ENCODE data around the gene ATP5ME. TPM values are rescaled to one million over a fixed set of nuclear protein-coding genes. Genes with fewer than 3 reads are reported as not detected.

The ATP5ME gene
- total and polyA plus RNA-seq, 12 donors: 43.4 to 1,353 (median 325) TPM

DNA sequence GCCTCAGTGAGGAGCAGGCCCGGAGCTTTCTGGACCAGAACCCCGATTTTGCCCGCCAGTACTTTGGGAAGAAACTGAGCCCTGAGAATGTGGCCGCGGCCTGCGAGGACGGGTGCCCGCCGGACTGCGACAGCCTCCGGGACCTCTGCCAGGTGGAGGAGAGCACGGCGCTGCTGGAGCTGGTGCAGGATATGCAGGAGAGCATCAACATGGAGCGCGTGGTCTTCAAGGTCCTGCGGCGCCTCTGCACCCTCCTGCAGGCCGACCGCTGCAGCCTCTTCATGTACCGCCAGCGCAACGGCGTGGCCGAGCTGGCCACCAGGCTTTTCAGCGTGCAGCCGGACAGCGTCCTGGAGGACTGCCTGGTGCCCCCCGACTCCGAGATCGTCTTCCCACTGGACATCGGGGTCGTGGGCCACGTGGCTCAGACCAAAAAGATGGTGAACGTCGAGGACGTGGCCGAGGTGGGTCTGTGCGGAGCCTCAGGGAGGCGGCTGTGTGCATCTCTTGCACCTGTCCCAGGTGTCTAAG is 48.4 kb downstream of the ATP5ME start:
- TF ChIP-seq POLR2A (IDR thresholded peaks at IDR 0.05): no peak
- TF ChIP-seq, protein P1, sequence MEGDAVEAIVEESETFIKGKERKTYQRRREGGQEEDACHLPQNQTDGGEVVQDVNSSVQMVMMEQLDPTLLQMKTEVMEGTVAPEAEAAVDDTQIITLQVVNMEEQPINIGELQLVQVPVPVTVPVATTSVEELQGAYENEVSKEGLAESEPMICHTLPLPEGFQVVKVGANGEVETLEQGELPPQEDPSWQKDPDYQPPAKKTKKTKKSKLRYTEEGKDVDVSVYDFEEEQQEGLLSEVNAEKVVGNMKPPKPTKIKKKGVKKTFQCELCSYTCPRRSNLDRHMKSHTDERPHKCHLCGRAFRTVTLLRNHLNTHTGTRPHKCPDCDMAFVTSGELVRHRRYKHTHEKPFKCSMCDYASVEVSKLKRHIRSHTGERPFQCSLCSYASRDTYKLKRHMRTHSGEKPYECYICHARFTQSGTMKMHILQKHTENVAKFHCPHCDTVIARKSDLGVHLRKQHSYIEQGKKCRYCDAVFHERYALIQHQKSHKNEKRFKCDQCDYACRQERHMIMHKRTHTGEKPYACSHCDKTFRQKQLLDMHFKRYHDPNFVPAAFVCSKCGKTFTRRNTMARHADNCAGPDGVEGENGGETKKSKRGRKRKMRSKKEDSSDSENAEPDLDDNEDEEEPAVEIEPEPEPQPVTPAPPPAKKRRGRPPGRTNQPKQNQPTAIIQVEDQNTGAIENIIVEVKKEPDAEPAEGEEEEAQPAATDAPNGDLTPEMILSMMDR (IDR thresholded peaks at IDR 0.05): no peak
- Histone ChIP-seq H3K27ac (no peak overlapping the region), H3K36me3 (replicated peaks in 1 of 2) (no peaks in the 10 kb centered on the region), H3K4me3 (no peak overlapping the region), H3K4me1 (replicated peaks in 1 of 2) (no peaks in the 10 kb centered on the region), H3K27me3 (no peaks in the 10 kb centered on the region), H3K9me3 (replicated peaks in 1 of 3) (no peaks in the 10 kb centered on the region)
- WGBS, 4 donors: 85 to 92% (median 87%) methylated on average over 12 to 39 of the region's 39 CpGs
- intact Hi-C loops (cut with DNase I): no loop called here
- no peak for DNase-seq

DNA sequence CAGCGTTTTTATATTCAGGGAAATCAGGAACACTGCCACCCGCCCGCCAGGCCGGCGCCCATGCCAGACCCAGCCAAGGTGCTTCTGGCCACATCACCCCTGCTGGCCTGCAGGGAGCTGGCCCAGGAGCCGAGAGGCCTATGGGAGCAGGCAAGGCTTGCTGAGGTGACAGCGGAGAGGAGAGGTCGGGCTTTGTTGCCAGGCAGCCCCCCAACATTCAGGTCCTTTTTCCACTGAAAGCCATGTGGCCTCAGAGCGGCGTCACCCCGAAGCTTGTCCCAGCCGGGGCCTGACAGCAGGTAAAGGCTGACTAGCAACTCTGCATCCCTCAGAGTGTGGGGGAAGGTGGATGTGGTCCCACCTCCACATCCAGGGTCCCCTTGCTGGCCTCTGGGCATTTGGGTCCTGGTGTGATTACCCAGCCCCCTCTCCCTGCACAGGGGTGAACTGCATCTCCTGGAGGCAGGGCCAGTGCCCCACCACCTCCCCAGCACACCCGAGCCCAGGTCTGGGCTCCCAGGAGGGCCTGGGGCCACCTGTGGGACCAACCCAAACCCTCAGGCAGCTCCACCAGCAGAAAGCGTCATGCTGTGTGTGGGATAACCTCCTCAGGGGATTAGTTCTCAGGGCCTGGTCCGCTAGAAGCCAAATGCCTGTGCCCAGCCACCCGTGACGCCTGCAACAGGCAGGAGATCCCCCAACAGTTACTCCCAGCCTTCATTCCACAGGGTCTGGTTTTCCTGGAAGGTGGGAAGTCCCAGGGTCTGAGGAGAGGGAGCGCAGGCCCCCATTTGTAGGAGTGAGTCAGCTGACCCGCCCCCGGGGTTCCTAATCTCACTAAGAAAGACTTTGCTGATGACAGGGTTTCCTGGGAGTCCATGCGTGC is 49.1 kb downstream of the ATP5ME start, which contains the start of gene PDE6B:
Gene PDE6B, plus strand, starts transcription at position 869 of the 886 bp plus-strand sequence. CDS start 54 bp downstream, outside the sequence.
- no peaks in the 10 kb centered on the region for H3K27me3 ChIP-seq
- no peak within 1 kb of the TSS for H3K4me3 ChIP-seq
- H3K9me3 ChIP-seq (replicated peaks in 1 of 3): no peaks in the 10 kb centered on the region
- 72 to 77% (median 76%) methylated on average over 14 to 21 of the region's 21 CpGs for WGBS, 4 donors
- TF ChIP-seq, protein P1 (IDR thresholded peaks at IDR 0.05): no peak
- no peak for TF ChIP-seq POLR2A (IDR thresholded peaks at IDR 0.05)
- H3K36me3 ChIP-seq (replicated peaks in 1 of 2): no peaks in the 10 kb centered on the region
- intact Hi-C loops (cut with DNase I): no loop called here
- DNase-seq: no peak
- no peak within 1 kb of the TSS for H3K27ac ChIP-seq
- H3K4me1 ChIP-seq (replicated peaks in 1 of 2): no peaks in the 10 kb centered on the region

DNA sequence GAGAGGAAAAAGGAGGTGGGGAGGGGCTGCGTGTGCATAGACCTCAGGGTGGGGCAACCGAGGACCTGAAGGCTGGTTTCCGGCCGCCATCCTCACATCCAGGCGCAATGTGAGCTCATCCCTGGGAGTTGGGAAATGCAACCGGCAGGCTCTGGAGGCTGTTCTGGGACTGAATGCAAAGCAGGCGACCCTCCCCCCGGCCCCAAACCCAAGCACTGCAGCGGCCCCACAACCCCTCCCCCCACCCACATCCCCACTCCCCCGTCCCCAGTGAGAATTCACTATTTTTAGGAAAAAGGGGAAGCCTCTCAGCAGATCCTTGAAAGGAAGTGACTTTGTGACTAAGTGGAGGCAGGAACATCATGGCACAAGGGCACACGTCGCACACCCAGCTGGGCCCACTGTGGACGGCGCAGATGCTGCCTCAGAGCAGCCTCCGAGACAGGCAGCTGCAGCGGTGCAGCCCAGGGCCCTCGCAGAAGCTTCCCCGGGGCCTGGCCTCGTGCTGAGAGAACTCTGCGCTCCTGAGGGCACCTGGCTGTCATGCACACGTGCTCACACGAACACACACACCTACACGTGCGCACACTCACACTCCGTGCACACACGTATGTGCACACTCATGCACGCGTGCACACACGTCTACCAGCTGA is 50.0 kb downstream of the ATP5ME start:
- Histone ChIP-seq H3K4me1 (replicated peaks in 1 of 2) (no peaks in the 10 kb centered on the region), H3K4me3 (no peak overlapping the region), H3K36me3 (replicated peaks in 1 of 2) (no peaks in the 10 kb centered on the region), H3K27ac (no peak overlapping the region), H3K9me3 (replicated peaks in 1 of 3) (no peaks in the 10 kb centered on the region), H3K27me3 (no peaks in the 10 kb centered on the region)
- WGBS, 4 donors: 47 to 62% (median 54%) methylated on average over 16 to 29 of the region's 29 CpGs
- intact Hi-C loops (cut with DNase I): no loop called here
- DNase-seq: no peak
- TF ChIP-seq, protein P1 (IDR thresholded peaks at IDR 0.05): no peak
- TF ChIP-seq POLR2A (IDR thresholded peaks at IDR 0.05): no peak
